GM15510 (cell line): ENCODE measurements around the gene ZG16.

ENCODE experiments used
- POLR2A ChIP-seq: IDR thresholded peaks from 3 replicates; pipeline ENCODE4 v1.6.1; 2011; ENCODE audit warnings: borderline replicate concordance; ENCODE audit not compliant: insufficient read length; ENCODE audit errors: extremely low read depth

ZG16 gene

GRCh38 chr16:29747947-29748759 lies 29.9 kb upstream of the ZG16 start:
- no peak for TF ChIP-seq POLR2A

DNA sequence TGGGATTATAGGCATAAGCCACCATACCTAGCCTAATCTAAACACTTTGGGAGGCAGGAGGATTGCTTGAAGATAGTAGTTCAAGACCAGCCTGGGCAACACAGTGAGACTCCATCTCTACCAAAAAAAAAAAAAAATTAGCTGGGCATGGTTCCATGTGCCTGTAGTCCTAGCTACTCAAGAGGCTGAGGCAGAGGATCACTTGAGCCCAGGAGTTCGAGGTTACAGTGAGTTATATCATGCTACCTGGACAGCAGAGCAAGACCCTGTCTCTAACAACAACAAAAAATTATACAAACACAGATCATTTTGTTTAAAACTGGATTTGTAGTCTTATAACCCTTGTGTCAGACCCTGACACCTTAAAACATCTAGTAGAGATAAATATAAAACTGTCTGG lies 24.5 kb upstream of the ZG16 start:
- TF ChIP-seq POLR2A: no peak

- no peak for TF ChIP-seq POLR2A
Measured at GRCh38 chr16:29756654-29757053, 21.4 kb upstream of the ZG16 start.

DNA sequence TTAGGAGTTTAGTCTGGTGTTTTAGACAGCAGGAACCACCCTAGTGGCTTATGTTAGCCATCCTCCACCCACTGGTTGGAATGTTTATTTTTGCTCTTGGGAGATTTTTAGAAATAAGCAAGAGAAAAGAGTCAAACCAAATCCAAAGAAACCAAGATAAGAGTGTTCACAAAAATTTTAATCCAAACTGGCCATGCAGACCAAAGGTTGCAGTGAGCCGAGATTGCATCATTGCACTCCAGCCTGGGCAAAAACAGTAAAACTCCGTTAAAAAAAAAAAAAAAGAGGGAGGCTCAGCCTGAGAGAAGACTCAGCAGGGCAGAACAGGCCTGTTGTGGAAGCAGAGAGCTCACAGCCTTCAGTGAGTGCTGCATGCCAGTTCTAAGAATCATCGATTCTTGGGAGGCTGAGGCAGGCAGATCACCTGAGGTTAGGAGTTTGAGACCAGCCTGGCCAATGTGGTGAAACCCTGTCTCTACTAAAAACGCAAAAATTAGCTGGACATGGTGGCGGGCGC lies 20.0 kb upstream of the ZG16 start:
- TF ChIP-seq POLR2A: no peak

DNA sequence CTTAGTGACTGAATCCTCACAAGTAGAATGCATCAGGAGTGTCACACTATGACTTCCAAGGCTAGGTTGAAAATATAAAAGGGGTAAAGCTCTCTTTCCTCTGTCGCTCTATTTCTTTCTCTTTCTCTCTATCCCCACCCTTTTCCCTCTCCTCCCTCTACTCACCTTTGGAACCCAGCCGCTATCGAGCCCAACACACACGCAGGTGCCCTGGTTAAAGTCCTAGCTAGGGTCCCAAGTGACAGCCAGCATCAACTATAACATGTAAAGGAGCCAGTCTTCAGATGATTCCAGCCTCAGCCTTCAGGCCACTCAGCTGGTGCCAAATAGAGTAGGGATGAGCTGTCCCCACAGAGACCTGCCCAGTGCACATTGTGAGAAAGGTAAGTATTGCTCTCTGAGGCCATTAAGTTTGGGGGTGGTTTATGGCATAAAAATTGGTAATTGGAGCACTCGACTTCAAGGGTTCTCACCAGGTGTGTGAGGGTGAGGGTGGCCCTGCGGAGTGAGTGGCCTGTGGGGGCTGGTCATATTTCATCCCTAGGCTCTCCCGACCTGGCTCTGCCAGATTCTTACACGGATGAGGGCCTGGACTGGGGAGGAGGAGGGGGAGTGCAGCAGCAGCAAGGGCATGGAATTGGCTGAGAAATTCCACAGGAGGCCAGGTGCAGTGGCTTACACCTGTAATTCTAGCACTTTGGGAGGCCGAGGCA lies 17.3 kb upstream of the ZG16 start:
- TF ChIP-seq POLR2A: no peak

DNA sequence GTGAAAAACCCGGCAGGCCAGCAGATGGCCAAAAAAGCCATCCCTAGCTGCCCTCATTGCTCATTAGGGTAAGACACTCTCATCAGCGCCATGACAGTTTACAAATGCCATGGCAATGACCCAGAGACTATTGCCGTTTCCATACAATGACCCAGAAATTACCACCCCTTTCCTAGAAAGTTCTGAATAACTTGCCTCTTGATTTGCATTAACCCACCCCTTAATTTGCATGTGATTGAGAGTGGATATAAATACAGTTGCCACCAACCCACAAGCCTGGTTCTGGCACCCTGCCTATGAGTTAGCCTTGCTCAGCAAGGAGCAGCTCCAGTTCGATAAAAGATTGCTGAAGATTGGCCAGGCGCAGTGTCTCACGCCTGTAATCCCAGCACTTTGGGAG lies 16.2 kb upstream of the ZG16 start:
- TF ChIP-seq POLR2A: no peak

DNA sequence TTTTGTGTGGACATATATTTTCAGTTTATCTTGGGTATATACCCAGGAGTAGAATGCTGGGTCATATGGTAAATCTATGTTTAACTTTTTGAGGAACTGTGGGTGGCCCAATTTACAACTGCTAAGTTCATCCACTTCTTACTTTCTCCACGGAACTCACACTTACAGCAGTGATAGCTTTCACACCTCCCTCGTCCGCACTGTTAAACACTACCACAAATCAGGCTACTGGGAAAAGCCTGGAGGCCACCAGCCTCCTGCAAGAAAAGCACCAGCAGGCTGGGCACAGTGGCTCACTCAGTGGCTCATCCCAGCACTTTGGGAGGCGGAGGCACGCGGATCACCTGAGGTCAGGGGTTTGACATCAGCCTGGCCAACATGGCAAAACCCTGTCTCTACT lies 14.7 kb upstream of the ZG16 start:
- no peak for TF ChIP-seq POLR2A

DNA sequence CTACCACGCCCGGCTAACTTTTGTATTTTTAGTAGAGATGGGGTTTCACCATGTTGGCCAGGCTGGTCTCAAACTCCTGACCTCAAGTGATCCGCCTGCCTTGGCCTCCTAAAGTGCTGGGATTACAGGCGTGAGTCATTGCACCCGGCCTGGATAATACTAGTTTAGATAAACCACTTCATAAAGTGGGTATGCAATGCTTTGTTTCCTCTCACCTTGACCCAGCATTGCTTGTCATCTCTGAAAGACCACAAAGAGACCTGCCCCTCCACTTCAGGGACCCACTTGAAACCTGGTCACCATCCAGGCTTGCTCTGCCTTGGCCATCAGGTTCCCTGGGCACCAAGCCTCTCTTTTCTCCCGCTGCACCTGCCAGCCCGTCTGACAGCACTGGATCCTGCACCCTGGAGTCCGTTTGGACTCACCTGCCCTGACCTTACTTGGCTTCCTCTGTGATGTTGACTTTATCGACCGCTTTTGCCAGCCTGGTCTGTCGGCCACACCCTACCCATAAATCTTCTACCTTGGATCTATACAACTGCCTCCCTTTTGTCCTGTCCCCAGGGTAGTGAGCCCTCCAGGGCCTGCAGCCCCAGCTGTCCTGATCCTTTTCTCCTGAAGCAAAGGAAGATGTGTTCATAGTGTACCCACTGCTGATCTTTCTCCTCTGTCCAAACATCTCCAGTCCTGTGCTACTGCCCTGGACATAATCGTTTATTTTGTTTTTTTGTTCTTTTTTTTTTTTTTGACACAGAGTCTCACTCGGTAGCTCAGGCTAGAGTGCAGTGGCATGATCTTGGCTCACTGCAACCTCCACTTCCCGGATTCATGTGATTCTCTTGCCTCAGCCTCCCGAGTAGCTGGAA lies 12.7 kb upstream of the ZG16 start:
- no peak for TF ChIP-seq POLR2A

- TF ChIP-seq POLR2A: no peak
Measured at GRCh38 chr16:29766571-29766970, 11.5 kb upstream of the ZG16 start.

DNA sequence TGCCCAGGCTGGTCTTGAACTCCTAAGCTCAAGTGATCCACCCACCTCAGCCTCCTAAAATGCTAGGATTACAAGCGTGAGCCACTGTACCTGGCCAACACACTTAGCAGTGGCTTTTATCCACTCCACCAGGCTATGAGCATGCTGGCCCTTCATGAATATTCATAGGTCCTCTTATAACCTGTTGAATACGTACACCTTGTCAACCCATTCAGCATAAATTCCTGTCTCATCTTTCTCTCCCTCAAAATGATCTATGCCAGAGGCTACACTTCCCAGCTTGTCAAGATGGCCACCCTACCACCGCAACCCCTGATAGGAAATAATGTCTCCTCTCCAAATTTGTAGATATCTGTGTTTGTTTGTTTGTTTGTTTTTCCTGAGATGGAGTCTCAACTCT lies 11.0 kb upstream of the ZG16 start:
- TF ChIP-seq POLR2A: no peak

DNA sequence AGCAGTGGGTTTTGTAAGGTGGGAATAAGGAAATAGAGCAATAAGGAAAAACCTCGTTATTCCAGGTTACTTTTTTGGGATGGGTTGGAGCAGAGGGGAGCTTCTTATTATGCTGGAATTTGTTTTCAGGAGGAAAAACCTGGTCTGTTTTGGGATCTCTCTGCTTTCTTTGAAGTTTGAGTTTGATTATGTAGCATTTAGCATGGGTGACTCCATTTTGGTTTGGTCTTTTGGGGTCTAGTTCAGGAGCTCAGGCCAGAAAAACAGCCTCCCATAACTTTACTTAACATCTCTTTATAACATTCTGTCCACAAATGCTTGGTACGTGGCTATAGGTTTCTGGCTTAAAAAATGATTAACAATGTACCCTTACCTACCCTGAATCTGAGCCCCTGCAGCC lies 8.5 kb upstream of the ZG16 start:
- no peak for TF ChIP-seq POLR2A

DNA sequence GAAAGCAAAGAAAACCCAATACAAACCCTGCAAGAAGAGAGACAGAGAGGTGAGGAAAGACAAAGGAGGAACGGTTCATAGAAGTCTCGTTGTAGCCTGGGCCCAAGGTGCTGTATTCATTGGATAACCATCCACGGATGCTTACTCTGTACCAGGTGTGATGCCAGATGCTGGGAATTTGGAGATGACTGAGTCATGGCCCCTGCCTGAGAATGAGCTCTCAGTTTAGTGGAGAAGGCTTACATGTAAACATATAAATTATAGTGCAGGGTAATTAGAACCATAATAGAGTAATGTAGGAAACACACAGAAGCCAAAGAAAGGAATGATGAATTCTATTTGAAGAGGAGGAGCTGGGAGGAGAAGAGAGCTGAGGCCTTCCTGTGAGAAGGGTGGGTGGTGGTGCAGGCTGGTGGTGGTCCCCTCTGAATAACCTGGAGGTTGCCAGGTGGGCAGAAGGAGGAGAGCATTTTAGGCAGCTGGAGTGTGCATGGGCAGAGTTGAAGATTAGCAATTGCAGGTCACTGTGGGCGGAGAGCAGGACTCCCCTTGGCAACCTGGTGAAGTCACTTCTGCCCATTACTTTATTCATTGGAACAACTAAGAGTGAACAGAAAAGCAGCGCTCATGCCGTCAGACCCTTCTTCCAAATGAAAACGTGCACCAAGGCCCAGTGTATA lies 7.7 kb upstream of the ZG16 start:
- no peak for TF ChIP-seq POLR2A

GRCh38 chr16:29774730-29775129 lies 3.3 kb upstream of the ZG16 start:
- TF ChIP-seq POLR2A: no peak

DNA sequence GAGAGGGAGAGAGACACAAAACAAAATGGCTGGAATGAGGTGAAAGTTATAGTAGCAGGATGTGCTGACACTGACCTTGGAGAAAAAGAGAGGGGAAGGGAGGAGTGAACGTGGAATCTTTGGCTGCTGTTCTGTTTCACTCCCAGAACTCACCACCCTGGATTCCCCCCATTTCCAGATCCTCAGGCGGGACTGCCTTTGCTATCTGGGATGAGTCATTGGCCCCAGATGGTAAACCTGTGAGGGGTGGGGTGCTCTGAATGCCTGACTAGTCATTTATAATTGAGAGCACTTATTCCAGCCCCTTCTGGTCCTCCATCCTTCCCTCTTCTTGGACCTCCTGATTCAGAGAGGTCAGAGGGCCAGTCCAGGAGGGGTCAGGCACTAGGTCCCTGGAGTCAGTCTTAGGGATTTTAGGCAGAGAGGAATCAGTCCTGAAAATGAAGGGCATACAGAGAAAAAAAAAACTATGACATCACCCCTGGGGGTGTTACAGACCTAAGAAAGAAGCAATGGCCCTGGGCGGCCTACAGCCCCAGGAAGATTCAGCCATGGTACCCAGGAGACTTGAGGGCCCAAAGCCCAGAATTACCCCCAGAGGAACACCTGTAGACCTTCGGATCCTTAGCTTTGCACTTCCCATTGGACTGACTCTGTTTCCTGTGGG lies 2.2 kb upstream of the ZG16 start:
- TF ChIP-seq POLR2A: no peak
